H9 (cell line): ENCODE measurements around the gene DYNC2H1. TPM values are rescaled to one million over a fixed set of nuclear protein-coding genes. Genes with fewer than 3 reads are reported as not detected.

ENCODE experiments used
- DNase-seq: peaks from one replicate; pipeline ENCODE4 v3.0.0-alpha.2; 2017
- H2AFZ ChIP-seq: one replicate; pipeline ENCODE4 v1.6.1; 2013; ENCODE audit warnings: mild to moderate bottlenecking, low read length, control low read depth, moderate library complexity
- H2AK5ac ChIP-seq: 2 replicates; pipeline ENCODE4 v1.6.1; 2013; ENCODE audit warnings: low read length, control low read depth, mixed read lengths; ENCODE audit not compliant: insufficient read length
- H2BK120ac ChIP-seq: one replicate; pipeline ENCODE4 v1.6.1; 2013; ENCODE audit warnings: low read depth, mild to moderate bottlenecking, low read length, control low read depth, inconsistent platforms; ENCODE audit not compliant: poor library complexity, severe bottlenecking
- H2BK12ac ChIP-seq: 2 replicates; pipeline ENCODE4 v1.6.1; 2013; ENCODE audit warnings: low read length, control low read depth, mixed read lengths, low read depth; ENCODE audit not compliant: insufficient read length
- H2BK15ac ChIP-seq: 2 replicates; pipeline ENCODE4 v1.6.1; 2013; ENCODE audit warnings: low read depth, low read length, control low read depth
- H2BK20ac ChIP-seq: one replicate; pipeline ENCODE4 v1.6.1; 2013; ENCODE audit warnings: low read depth, mild to moderate bottlenecking, low read length, control low read depth, inconsistent platforms; ENCODE audit not compliant: poor library complexity, severe bottlenecking
- H2BK5ac ChIP-seq: 2 replicates; pipeline ENCODE4 v1.6.1; 2013; ENCODE audit warnings: low read length, control low read depth, mixed read lengths; ENCODE audit not compliant: insufficient read length
- H3K14ac ChIP-seq: 2 replicates; pipeline ENCODE4 v1.6.1; 2013; ENCODE audit warnings: low read length, control low read depth; ENCODE audit not compliant: insufficient read depth
- H3K18ac ChIP-seq: 2 replicates; pipeline ENCODE4 v1.6.1; 2013; ENCODE audit warnings: low read depth, mild to moderate bottlenecking, mixed read lengths, low read length, control low read depth; ENCODE audit not compliant: insufficient read length
- H3K23ac ChIP-seq: 2 replicates; pipeline ENCODE4 v1.6.1; 2013; ENCODE audit warnings: low read length, control low read depth, mixed read lengths, low read depth; ENCODE audit not compliant: insufficient read length
- H3K23me2 ChIP-seq: 2 replicates; pipeline ENCODE4 v1.6.1; 2013; ENCODE audit warnings: low read depth, mild to moderate bottlenecking, mixed read lengths, low read length, control low read depth; ENCODE audit not compliant: insufficient read length, poor library complexity, severe bottlenecking
- H3K27ac ChIP-seq: 2 replicates; pipeline ENCODE4 v1.5.1; 2013; ENCODE audit warnings: low read length, control low read depth, mixed read lengths, low read depth; ENCODE audit not compliant: insufficient read length
- H3K27me3 ChIP-seq: 2 replicates; pipeline ENCODE4 v1.6.1; 2013; ENCODE audit warnings: low read length, control low read depth, inconsistent platforms; ENCODE audit not compliant: insufficient read depth
- H3K4ac ChIP-seq: 2 replicates; pipeline ENCODE4 v1.6.1; 2013; ENCODE audit warnings: low read depth, mild to moderate bottlenecking, control low read depth, inconsistent platforms, low read length, moderate library complexity
- H3K4me1 ChIP-seq: 2 replicates; pipeline ENCODE4 v1.6.1; 2013; ENCODE audit warnings: low read length, control low read depth, inconsistent platforms; ENCODE audit not compliant: insufficient read depth
- H3K4me2 ChIP-seq: 2 replicates; pipeline ENCODE4 v1.6.1; 2013; ENCODE audit warnings: low read length, control low read depth, mixed read lengths; ENCODE audit not compliant: insufficient read length, insufficient read depth
- H3K56ac ChIP-seq: 2 replicates; pipeline ENCODE4 v1.6.1; 2013; ENCODE audit warnings: low read depth, mild to moderate bottlenecking, mixed read lengths, low read length, control low read depth; ENCODE audit not compliant: insufficient read length
- H3K79me1 ChIP-seq: 2 replicates; pipeline ENCODE4 v1.6.1; 2013; ENCODE audit warnings: low read depth, mild to moderate bottlenecking, moderate library complexity, low read length, control low read depth, inconsistent platforms; ENCODE audit not compliant: insufficient read depth, poor library complexity, severe bottlenecking
- H3K79me2 ChIP-seq: 2 replicates; pipeline ENCODE4 v1.6.1; 2013; ENCODE audit warnings: low read length, control low read depth, inconsistent platforms; ENCODE audit not compliant: insufficient read depth
- H3K9ac ChIP-seq: 2 replicates; pipeline ENCODE4 v1.6.1; 2013; ENCODE audit warnings: low read length, control low read depth, mixed read lengths; ENCODE audit not compliant: insufficient read length; ENCODE audit errors: extremely low read depth
- H3K9me3 ChIP-seq: one replicate; pipeline ENCODE4 v1.6.1; 2013; ENCODE audit warnings: low read depth, low read length, inconsistent platforms; ENCODE audit not compliant: control insufficient read depth
- H3T11ph ChIP-seq: one replicate; pipeline ENCODE4 v1.6.1; 2013; ENCODE audit warnings: mild to moderate bottlenecking, low read length, control low read depth, inconsistent platforms
- H4K20me1 ChIP-seq: one replicate; pipeline ENCODE4 v1.6.1; 2013; ENCODE audit not compliant: control insufficient read depth, insufficient read length, insufficient read depth
- H4K5ac ChIP-seq: 2 replicates; pipeline ENCODE4 v1.6.1; 2013; ENCODE audit warnings: low read depth, mild to moderate bottlenecking, mixed read lengths, low read length, control low read depth; ENCODE audit not compliant: insufficient read length
- H4K8ac ChIP-seq: replicated peaks from 2 replicates; pipeline ENCODE4 v1.6.1; 2013; ENCODE audit warnings: low read length, control low read depth, mixed read lengths, low read depth; ENCODE audit not compliant: insufficient read length
- H4K91ac ChIP-seq: 2 replicates; pipeline ENCODE4 v1.6.1; 2013; ENCODE audit warnings: low read depth, mild to moderate bottlenecking, moderate library complexity, mixed read lengths, low read length, control low read depth; ENCODE audit not compliant: insufficient read length
- H3K27ac Mint-ChIP-seq, 3 experiments: 2 replicates in 2 of 3; 3 replicates in 1 of 3; pipeline ENCODE4 v1.8.0; 2020 to 2021; ENCODE audit warnings: mixed read lengths in 3 of 3, mild to moderate bottlenecking in 1 of 3, moderate library complexity in 1 of 3
- H3K27me3 Mint-ChIP-seq: 2 replicates; pipeline ENCODE4 v1.8.0; 2021; ENCODE audit warnings: low read depth, mild to moderate bottlenecking, moderate library complexity, mixed read lengths
- H3K36me3 Mint-ChIP-seq, 3 experiments: 2 replicates in 2 of 3; 3 replicates in 1 of 3; pipeline ENCODE4 v1.8.0; 2020 to 2021; ENCODE audit warnings: low read depth in 3 of 3, mixed read lengths in 3 of 3; ENCODE audit not compliant: insufficient read depth in 1 of 3
- H3K4me1 Mint-ChIP-seq, 2 experiments: 2 replicates each; pipeline ENCODE4 v1.8.0; 2020; ENCODE audit warnings: mixed read lengths in 2 of 2
- H3K4me3 Mint-ChIP-seq, 2 experiments: 2 replicates in 1 of 2; 3 replicates in 1 of 2; pipeline ENCODE4 v1.8.0; 2020 to 2021; ENCODE audit warnings: mild to moderate bottlenecking in 2 of 2, mixed read lengths in 2 of 2, moderate library complexity in 1 of 2
- H3K9me3 Mint-ChIP-seq, 2 experiments: 2 replicates in 1 of 2; 3 replicates in 1 of 2; pipeline ENCODE4 v1.8.0; 2020; ENCODE audit warnings: mild to moderate bottlenecking in 2 of 2, mixed read lengths in 2 of 2, moderate library complexity in 1 of 2
- WGBS: extraction: QIAGEN DNeasy Blood & Tissue Kit; methylation state at CpG from one replicate; pipeline ENCODE4 v1.1.7; 2013; ENCODE audit warnings: missing lambda C conversion rate, low lambda C conversion rate, mixed read lengths; ENCODE audit not compliant: insufficient read length; ENCODE audit errors: extremely low coverage; 5-methylcytosine and 5-hydroxymethylcytosine counted together
- total RNA-seq: library from RNA; stranded (reverse); gene quantifications from 2 replicates; pipeline ENCODE4 v1.2.1, GENCODE V29; 2021
- TF ChIP-seq, protein P1 (sequence below): fragments of 200-600 bp; sonication (generic); conservative IDR thresholded peaks from 3 replicates; pipeline ENCODE4 v1.8.0; 2021; ENCODE audit warnings: antibody characterized with exemption, mild to moderate bottlenecking

Gene DYNC2H1
- total RNA-seq, 1 experiment from 2014 or later = 13.2 TPM

DNA sequence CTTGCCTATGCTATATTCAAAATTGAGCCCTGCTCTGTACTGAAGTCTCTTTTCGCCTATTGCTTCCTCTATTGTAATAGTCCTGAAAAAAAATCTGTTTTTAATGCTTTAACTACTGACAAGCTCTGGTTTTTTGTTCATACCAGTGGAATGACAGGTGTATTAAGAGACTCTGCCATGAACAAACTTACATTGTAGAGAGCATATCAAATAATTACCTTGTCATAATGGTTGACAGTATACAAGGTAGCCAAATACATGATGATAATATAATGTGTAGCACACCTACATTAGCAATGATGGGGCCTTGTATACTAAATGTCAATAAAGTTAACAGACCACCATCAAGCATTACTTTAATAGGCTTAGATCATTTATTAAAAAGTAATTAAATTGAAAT lies 175.0 kb downstream of the DYNC2H1 start:
- no peaks in the 10 kb centered on the region for H4K20me1 ChIP-seq
- Mint-ChIP-seq H3K9me3 (no peaks in the 10 kb centered on the region), H3K27me3 (no peaks in the 10 kb centered on the region), H3K4me3 (no peak overlapping the region), H3K4me1 (peaks cover 13 to 23% of the 10 kb centered on the region in 2 experiments), H3K27ac (no peak overlapping the region), H3K36me3 (peaks cover 5 to 6% (median 5%) of the 10 kb centered on the region in 3 experiments; a peak in 6 of 7 replicates)
- H3K14ac ChIP-seq = no peak overlapping the region
- TF ChIP-seq, protein P1, sequence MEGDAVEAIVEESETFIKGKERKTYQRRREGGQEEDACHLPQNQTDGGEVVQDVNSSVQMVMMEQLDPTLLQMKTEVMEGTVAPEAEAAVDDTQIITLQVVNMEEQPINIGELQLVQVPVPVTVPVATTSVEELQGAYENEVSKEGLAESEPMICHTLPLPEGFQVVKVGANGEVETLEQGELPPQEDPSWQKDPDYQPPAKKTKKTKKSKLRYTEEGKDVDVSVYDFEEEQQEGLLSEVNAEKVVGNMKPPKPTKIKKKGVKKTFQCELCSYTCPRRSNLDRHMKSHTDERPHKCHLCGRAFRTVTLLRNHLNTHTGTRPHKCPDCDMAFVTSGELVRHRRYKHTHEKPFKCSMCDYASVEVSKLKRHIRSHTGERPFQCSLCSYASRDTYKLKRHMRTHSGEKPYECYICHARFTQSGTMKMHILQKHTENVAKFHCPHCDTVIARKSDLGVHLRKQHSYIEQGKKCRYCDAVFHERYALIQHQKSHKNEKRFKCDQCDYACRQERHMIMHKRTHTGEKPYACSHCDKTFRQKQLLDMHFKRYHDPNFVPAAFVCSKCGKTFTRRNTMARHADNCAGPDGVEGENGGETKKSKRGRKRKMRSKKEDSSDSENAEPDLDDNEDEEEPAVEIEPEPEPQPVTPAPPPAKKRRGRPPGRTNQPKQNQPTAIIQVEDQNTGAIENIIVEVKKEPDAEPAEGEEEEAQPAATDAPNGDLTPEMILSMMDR = no peak
- no peak overlapping the region for H2BK12ac ChIP-seq
- no peaks in the 10 kb centered on the region for H3K79me1 ChIP-seq
- H3K27ac ChIP-seq = no peak overlapping the region
- H3K27me3 ChIP-seq = no peaks in the 10 kb centered on the region
- H4K8ac ChIP-seq = no peak overlapping the region
- H2BK5ac ChIP-seq = no peak overlapping the region
- H3K9ac ChIP-seq = no peak overlapping the region
- no peak overlapping the region for H3T11ph ChIP-seq
- H2BK20ac ChIP-seq = no peak overlapping the region
- no peak overlapping the region for H4K5ac ChIP-seq
- H2AK5ac ChIP-seq = no peak overlapping the region
- no peak overlapping the region for H3K18ac ChIP-seq
- no peak overlapping the region for H4K91ac ChIP-seq
- no peak overlapping the region for H3K4me2 ChIP-seq
- H3K79me2 ChIP-seq = no peaks in the 10 kb centered on the region
- H3K23me2 ChIP-seq = no peaks in the 10 kb centered on the region
- no peak overlapping the region for H2BK15ac ChIP-seq
- DNase-seq = no peak
- H2AFZ ChIP-seq = no peak overlapping the region
- H3K4me1 ChIP-seq = no peaks in the 10 kb centered on the region
- H3K56ac ChIP-seq = no peak overlapping the region
- no peak overlapping the region for H2BK120ac ChIP-seq
- no CpG with 5 or more reads among the region's 1 CpG for WGBS
- H3K4ac ChIP-seq = no peak overlapping the region
- H3K23ac ChIP-seq = no peak overlapping the region
- no peaks in the 10 kb centered on the region for H3K9me3 ChIP-seq
